IMR-90 (cell line): Measurements from ENCODE around the gene TLDC2.

Source experiments
- CTCF ChIP-seq: conservative IDR thresholded peaks from 2 replicates; pipeline ENCODE4 v1.5.1; 2012; ENCODE audit warnings: mild to moderate bottlenecking, low read depth, low read length, improper control_type of control experiment
- RAD21 ChIP-seq: IDR thresholded peaks from 2 replicates; pipeline ENCODE4 v1.6.1; 2012; ENCODE audit warnings: low read length, improper control_type of control experiment
- USF2 ChIP-seq: fragments of 150-350 bp; IDR thresholded peaks from 2 replicates; pipeline ENCODE4 v1.6.1; 2017; ENCODE audit warnings: mild to moderate bottlenecking, antibody characterized with exemption, low read length, low read depth

- no peak for TF ChIP-seq CTCF
- no peak for TF ChIP-seq USF2
- no peak for TF ChIP-seq RAD21
These were observed 14.9 kb upstream of the TLDC2 start for GRCh38 chr20:36860811-36861624.
